ENCODE measurements around the gene AFDN. TPM values are rescaled to one million over a fixed set of nuclear protein-coding genes. Genes with fewer than 3 reads are reported as not detected.
"Not testable (repeated sequence)": the region's sequence is repeated elsewhere in the genome, so short reads cannot be mapped to it uniquely, and the experiment has no call there.

Gene AFDN
- total and polyA plus RNA-seq, 2 experiments from 2014 or later: 66.9 to 200 TPM

- not testable (repeated sequence) for H3K27ac Mint-ChIP-seq; H3K4me2 ChIP-seq; H2AFZ ChIP-seq; ATAC-seq; H3K36me3 ChIP-seq (ENCODE audit: insufficient read depth); DNase-seq (ENCODE audit: low spot score); H3F3A ChIP-seq (replicated peaks; ENCODE audit: low read depth); H3K27ac ChIP-seq (ENCODE audit: low read depth); H3K36me3 Mint-ChIP-seq (ENCODE audit: low read depth); H3K4me3 Mint-ChIP-seq; H3K9me2 ChIP-seq (ENCODE audit: insufficient read depth); H3K79me2 ChIP-seq (replicated peaks; ENCODE audit: insufficient read depth); H4K20me1 ChIP-seq (replicated peaks; ENCODE audit: insufficient read depth); H3K4me3 ChIP-seq; H3K27me3 ChIP-seq (ENCODE audit: insufficient read depth); H3K27me3 Mint-ChIP-seq (ENCODE audit: insufficient read depth, low read depth, poor library complexity)
- H3K4me1 ChIP-seq (ENCODE audit: insufficient read depth): peaks cover 18% of the 10 kb centered on the region
- Mint-ChIP-seq H3K9me3 (peaks cover 11% of the 10 kb centered on the region), H3K4me1 (peaks cover 22% of the 10 kb centered on the region)
Observed at GRCh38 chr6:167976116-167976657, 149.5 kb downstream of the AFDN start.

- Mint-ChIP-seq H3K4me1 (peaks cover 22% of the 10 kb centered on the region), H3K27me3 (ENCODE audit: insufficient read depth, low read depth, poor library complexity) (peaks cover 6% of the 10 kb centered on the region), H3K27ac (no peak overlapping the region), H3K4me3 (no peak overlapping the region), H3K36me3 (ENCODE audit: low read depth) (peaks cover 6% of the 10 kb centered on the region), H3K9me3 (peaks cover 11% of the 10 kb centered on the region)
- Histone ChIP-seq H3K27ac (ENCODE audit: low read depth) (no peak overlapping the region), H3K27me3 (ENCODE audit: insufficient read depth) (no peaks in the 10 kb centered on the region), H3K4me1 (ENCODE audit: insufficient read depth) (peaks cover 18% of the 10 kb centered on the region), H3K79me2 (replicated peaks; ENCODE audit: insufficient read depth) (no peaks in the 10 kb centered on the region), H4K20me1 (replicated peaks; ENCODE audit: insufficient read depth) (0 out of 2 replicates have a peak, but pooled peaks cover 3% of the 10 kb centered on the region), H3F3A (replicated peaks; ENCODE audit: low read depth) (no peaks in the 10 kb centered on the region), H3K36me3 (ENCODE audit: insufficient read depth) (no peaks in the 10 kb centered on the region), H3K9me2 (ENCODE audit: insufficient read depth) (no peaks in the 10 kb centered on the region), H3K4me3 (no peak overlapping the region), H2AFZ (no peak overlapping the region), H3K4me2 (no peak overlapping the region)
- DNase-seq (ENCODE audit: low spot score) (no peak), ATAC-seq (no peak)
- no peak for TF ChIP-seq REST (IDR thresholded peaks at IDR 0.05; ENCODE audit: unreplicated experiment)
Observed at GRCh38 chr6:167976708-167977107, 150.0 kb downstream of the AFDN start.

- H3K27me3 ChIP-seq (ENCODE audit: insufficient read depth): no peaks in the 10 kb centered on the region
- DNase-seq (ENCODE audit: low spot score): no peak
Observed at GRCh38 chr6:167977717-167978467, 151.2 kb downstream of the AFDN start.

More at GRCh38 chr6:167977717-167978467, 151.2 kb downstream of the AFDN start:
- peaks cover 10% of the 10 kb centered on the region for H3K4me1 ChIP-seq (ENCODE audit: insufficient read depth)
- Mint-ChIP-seq H3K27me3 (ENCODE audit: insufficient read depth, low read depth, poor library complexity) (peaks cover 6% of the 10 kb centered on the region), H3K4me3 (no peak overlapping the region), H3K36me3 (ENCODE audit: low read depth) (peaks cover 6% of the 10 kb centered on the region), H3K27ac (no peak overlapping the region), H3K4me1 (peaks cover 12% of the 10 kb centered on the region), H3K9me3 (peaks cover 11% of the 10 kb centered on the region)
- H3K27ac ChIP-seq (ENCODE audit: low read depth): no peak overlapping the region
- H4K20me1 ChIP-seq (replicated peaks; ENCODE audit: insufficient read depth): 0 out of 2 replicates have a peak, but pooled peaks cover 3% of the 10 kb centered on the region
- no peaks in the 10 kb centered on the region for H3K79me2 ChIP-seq (replicated peaks; ENCODE audit: insufficient read depth)
- H3K4me3 ChIP-seq: no peak overlapping the region
- ATAC-seq: no peak
- no peaks in the 10 kb centered on the region for H3K9me2 ChIP-seq (ENCODE audit: insufficient read depth)
- H3K4me2 ChIP-seq: no peak overlapping the region
- TF ChIP-seq ZNF331 (CRISPR knock-in tag; IDR thresholded peaks at IDR 0.05; ENCODE audit: low read depth) (no peak), EZH2 (IDR thresholded peaks at IDR 0.05; ENCODE audit: low read depth, unreplicated experiment) (no peak)
- H3K36me3 ChIP-seq (ENCODE audit: insufficient read depth): no peaks in the 10 kb centered on the region
- no peaks in the 10 kb centered on the region for H3F3A ChIP-seq (replicated peaks; ENCODE audit: low read depth)
- no peak overlapping the region for H2AFZ ChIP-seq
